Activated T-helper 1 cell treated with anti-CD3 and anti-CD28 coated beads, Interleukin-2, amount 50 U/mL, for 16 hours (primary cell): Measurements from ENCODE around the gene FOXP1.
A peak's percentile ranks its signal among the peaks of the same experiment; 100 is the strongest.

Experiments
- DNase-seq, 2 donors: peaks; one replicate each; pipeline ENCODE4 v3.0.0-alpha.2; 2020; ENCODE audit warnings: low read depth in 1 of 2, low spot score in 1 of 2

The FOXP1 gene

GRCh38 chr3:71583566-71584393 lies at the start of gene FOXP1:
Gene FOXP1, minus strand, starts transcription at chr3:71583728. Its CDS starts 385,347 bp downstream, at chr3:71198381.
- peak; percentile 9 to 59 for DNase-seq

- DNase-seq = no peak
Measured at GRCh38 chr3:71629711-71630110, 46.2 kb upstream of the FOXP1 start.

GRCh38 chr3:71629289-71629688 lies 45.8 kb upstream of the FOXP1 start:
- DNase-seq = no peak

DNA sequence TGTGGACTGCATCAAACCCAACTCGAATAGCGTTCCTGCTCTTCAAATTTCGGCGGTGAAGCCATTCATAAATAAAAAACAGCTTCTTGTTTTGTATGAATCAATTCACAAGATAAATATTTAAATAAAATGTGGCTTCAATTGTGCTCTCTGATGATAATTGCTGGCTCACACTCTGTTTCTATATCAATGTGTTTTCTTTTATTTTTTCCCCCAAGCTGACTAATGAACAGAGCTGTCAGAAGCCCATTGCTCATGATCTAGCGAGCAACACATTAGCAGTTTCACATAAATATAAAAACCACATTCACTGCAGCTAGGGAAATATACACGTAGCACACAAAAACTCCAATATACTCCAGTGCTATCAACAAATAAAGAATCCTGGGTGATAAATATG lies 45.0 kb upstream of the FOXP1 start:
- no peak for DNase-seq

- DNase-seq = no peak
Measured at GRCh38 chr3:71625676-71626075, 42.1 kb upstream of the FOXP1 start.

DNA sequence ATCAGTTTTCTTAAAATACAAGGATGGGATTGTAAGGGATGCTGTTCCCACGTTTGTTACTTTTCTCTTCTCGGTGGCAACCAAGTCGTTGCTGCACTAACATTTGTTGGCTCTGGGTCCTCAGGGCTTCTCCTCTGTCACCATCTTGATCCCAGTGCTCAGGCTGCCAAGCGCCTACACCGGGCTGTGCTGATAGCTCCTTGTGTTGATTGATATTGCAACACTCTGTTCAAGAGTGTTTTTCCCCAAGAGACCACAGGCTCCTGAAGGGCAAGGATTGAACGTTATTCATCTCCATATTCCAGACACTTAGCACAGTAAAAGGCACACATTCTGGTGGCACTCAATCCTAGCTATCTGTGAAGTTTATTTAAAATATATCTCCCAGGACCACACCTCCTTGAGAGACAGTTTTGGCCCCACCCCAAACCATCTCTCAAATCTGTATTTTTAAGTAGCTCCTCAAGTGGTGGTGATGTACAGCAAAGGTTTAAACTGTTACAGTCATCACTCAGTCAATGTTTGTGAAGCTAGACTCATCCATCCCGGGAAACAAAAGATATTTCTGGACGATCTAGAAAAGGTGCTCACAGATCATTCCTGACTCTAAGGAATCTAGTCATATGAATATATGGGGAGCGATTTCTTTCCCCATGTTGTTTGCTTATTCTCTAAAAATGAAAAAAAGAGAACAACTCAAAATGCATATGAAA lies 38.5 kb upstream of the FOXP1 start:
- no peak for DNase-seq

GRCh38 chr3:71618538-71618937 lies 35.0 kb upstream of the FOXP1 start:
- no peak for DNase-seq

- no peak for DNase-seq
Measured at GRCh38 chr3:71616571-71617021, 33.1 kb upstream of the FOXP1 start.

- no peak for DNase-seq
Measured at GRCh38 chr3:71614869-71615268, 31.3 kb upstream of the FOXP1 start.

- no peak for DNase-seq
Measured at GRCh38 chr3:71614426-71614825, 30.9 kb upstream of the FOXP1 start.

GRCh38 chr3:71611099-71611498 lies 27.6 kb upstream of the FOXP1 start:
- DNase-seq = no peak

DNA sequence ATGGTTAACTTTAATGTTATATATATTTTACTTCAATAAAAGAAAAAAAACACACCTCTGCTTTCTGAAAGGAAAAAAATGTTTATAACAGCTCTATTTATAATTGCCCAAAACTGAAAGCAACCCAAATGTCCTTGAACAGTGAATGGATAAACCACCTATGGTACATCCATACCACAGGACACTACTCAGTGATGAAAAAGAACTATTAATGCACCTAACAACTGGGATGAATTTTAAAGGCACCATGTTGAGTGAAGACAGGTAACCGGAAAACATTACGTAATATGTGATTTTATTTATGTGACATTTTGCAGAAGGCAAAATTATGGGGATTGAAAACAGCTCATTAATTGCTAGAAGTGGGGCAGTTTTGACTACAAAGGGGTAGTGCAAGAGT lies 23.8 kb upstream of the FOXP1 start:
- no peak for DNase-seq

GRCh38 chr3:71606582-71606981 lies 23.1 kb upstream of the FOXP1 start:
- no peak for DNase-seq

- no peak for DNase-seq
Measured at GRCh38 chr3:71602256-71602655, 18.7 kb upstream of the FOXP1 start.

- DNase-seq = no peak
Measured at GRCh38 chr3:71601811-71602210, 18.3 kb upstream of the FOXP1 start.

DNA sequence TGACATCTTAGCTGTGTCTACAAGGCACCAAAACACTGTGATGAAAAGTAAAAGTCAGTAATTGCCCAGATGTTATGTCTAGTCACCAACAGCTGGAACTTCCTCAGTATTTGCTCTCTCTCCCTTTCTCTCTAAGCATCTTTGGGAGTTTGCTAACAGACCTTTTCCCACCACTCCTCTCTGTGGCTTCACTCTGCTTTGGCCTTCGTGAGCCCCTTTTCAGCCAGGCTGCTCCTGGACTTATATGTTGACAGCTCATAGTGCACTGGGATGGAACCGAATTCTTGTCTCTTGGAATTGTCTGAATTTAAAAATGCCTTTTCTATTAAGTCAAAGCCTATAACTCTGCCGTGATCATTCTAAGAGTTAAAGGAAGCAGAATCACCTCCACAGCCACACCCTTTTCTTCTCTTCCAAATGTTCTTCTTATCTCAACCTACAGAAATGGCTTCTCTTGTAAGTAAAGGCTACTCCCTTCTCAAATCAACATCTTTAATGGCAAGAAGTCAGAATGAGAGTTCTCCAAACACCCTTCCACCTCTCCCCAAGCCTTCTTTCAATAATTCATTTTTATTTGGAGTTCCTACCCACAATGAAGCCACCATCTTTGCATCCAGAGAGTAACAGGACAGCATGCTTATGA lies 17.2 kb upstream of the FOXP1 start:
- DNase-seq = no peak

DNA sequence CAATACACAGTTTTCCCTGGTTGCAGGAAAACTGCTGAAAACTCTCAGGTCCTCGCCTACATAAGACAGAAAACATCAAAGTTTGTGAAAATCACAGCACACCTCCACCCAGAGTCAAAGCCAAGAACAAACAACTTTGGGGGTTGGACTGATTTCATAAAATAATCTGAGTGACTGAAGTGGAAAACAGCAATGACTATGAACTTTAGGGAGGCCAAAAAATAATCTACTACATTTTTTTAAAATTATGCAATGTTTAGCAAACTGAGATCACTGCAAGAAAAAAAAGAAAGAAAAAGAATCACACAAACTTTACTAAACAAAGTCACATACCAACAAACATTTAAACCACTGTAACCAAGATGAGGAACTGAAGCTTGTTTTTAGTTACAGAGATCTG lies 15.9 kb upstream of the FOXP1 start:
- no peak for DNase-seq

DNA sequence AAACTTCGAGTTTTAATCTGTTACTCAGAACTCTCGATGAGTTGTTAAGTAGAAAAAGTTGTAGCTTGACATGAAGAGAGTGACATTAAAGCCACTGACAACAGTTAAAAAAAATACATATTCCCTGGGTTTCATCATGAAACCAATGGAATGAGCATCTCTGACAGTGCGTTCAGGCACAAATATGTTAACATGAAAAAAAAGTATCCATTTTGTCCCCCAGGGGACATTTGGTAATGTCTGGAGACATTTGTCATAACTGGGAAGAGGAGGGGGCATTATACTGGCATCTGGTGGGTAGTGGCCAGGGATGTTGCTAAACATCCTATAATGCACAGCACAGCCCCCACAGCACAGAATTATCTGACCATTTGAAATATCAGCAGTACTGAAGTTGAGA lies 14.8 kb upstream of the FOXP1 start:
- no peak for DNase-seq

DNA sequence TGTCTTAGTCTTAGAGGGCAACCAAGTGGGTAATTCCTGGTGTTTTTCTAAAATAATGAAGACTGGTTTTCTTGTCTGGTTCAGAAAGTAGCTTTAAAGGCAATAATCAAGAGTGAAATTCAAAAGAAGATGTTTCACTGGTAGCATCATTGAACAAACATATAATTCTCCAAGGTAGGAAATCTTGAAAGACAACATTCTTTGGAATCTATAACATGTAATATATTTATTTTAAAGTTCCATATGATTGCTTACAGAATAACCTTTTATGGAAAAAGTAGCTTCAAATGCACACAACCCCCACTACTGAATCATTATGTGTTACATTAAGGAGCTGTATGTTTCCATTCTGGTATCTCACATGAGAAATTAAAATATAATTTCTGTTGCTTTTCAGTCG lies 13.8 kb upstream of the FOXP1 start:
- no peak for DNase-seq

GRCh38 chr3:71593106-71593505 lies 9.6 kb upstream of the FOXP1 start:
- no peak for DNase-seq

GRCh38 chr3:71591101-71591500 lies 7.6 kb upstream of the FOXP1 start:
- no peak for DNase-seq

DNA sequence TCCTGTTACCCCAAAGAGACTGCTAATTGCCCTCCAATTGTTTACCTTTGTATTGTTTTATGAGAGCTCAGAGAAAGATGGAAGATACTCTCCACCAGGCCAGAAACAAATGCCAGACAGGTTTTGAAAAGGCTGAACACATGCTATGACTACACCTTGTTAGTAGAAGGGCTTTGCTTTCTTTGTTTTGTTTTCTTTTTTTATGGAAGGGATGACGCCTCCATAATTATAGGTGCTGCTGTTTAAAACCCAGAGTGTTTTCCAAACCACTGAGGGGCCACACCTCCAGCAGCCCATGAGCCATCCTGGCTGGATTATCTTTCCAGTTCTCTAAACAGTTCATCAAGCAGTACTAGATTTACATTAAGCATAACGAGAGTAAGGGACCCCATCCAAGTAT lies 5.6 kb upstream of the FOXP1 start:
- no peak for DNase-seq
